Keratinocyte (primary cell): Measurements from ENCODE around the gene PES1.

ENCODE experiments used
- CTCF ChIP-seq, 3 experiments: IDR thresholded peaks in 1 of 3; conservative IDR thresholded peaks in 1 of 3; optimal IDR thresholded peaks in 1 of 3; 2 replicates in 2 of 3; 3 replicates in 1 of 3; pipeline versions ENCODE3 to v1.5.1; 2011; ENCODE audit warnings: low read length in 3 of 3, mild to moderate bottlenecking in 3 of 3, moderate library complexity in 2 of 3, control low read depth in 1 of 3, inconsistent platforms in 1 of 3; ENCODE audit not compliant: insufficient read depth in 2 of 3; ENCODE audit errors: extremely low read depth in 1 of 3
- EZH2 ChIP-seq: IDR thresholded peaks from one replicate; pipeline ENCODE4 v1.6.1; 2012; ENCODE audit warnings: inconsistent platforms, mild to moderate bottlenecking, low read length, moderate library complexity

- TF ChIP-seq CTCF (optimal IDR thresholded peaks at IDR 0.05 in 1 of 3, IDR thresholded peaks at IDR 0.05 in 1 of 3, conservative IDR thresholded peaks at IDR 0.05 in 1 of 3; ENCODE audit: extremely low read depth in 1 of 3, insufficient read depth in 2 of 3, low read length in 3 of 3) (no peak), EZH2 (no peak)
Measured at GRCh38 chr22:30552719-30553118, 39.0 kb downstream of the PES1 start.
